Endometrium (tissue), 2 donors: ENCODE results near the gene NTM.

Source experiments
- FAIRE-seq: peaks from 2 replicates; lab custom pipeline; 2012; peaks lifted over from hg19 to GRCh38; lab: Jason Lieb, UNC
- donor health status: control.
- donor health status: control.

Gene NTM

DNA sequence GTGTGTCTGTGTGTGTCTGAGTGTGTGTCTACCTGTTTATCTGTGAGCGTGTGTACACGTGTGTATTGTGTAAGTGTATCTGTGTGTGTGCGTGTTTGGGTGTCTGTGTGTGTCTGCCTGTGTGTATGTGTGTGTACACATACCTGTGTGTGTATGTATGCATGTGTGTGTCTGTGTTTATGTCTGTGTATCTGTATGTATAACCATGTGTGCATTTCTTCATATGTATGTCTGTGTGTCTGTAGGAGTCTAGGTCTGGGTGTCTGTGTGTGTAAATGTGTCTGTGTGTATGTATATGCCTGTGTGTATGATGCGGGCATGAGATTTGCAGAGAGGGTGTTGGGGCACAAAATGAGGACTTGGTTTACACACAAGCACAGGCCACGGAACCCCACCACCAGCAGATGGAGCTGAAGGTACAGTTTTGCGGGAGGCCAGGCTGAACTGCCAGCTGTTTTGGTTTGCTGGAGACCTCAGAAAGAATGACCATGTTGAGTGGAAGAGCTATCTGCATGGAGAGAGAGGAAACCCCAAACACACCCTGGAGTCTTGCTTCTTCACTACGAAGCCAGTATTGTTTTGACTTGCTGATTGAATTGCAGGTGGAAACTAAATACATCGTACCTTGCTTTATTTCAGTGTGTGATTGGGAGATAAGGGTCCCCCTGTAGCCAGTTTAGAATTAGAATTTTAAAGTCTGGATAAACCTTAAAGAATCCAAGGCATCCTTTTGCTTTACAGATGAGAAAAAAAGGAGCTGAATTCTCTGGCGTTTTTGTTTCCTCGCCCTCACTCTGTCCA lies 497.2 kb downstream of the NTM start:
- no peak for FAIRE-seq

DNA sequence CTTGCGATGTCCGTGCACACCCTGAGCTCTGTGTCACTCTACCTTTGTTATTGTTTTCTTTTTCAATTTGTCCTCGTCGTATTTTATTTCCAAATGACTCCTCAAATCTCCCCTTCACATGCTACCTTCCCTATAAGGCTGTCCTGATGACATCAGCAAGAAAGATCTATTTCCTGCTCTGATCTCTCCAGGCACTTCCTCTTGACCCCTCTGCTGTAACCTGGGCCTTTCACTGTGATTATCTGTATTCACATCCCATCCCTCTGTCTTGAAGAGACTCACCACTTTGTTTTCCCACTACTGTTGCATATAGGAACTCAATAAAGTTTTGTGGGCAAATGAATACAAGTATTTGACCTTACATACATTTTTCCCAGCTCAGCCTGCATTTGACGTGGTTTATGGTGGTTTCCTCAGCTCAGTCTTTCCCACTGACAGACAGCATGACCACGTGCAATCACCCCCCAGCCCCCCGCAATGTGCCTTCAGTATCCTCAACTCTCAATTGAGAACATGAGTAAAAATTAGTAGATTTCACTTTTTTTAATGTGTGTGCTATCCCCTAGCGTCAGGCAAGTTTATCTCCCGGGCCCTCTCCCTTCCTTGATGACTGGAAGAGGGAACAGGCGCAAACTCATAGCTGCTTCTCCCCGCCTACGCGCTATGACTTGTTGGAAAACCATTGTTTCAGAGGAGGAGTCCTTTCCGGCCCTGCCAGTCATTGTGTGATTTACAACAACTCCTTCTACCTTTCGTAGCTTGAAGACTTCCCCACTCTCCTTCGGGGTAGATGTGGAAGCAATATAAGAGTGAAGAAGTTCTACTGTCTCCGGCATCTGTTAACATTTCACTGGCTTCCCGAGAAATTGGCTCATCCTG lies 498.5 kb downstream of the NTM start:
- no peak for FAIRE-seq

DNA sequence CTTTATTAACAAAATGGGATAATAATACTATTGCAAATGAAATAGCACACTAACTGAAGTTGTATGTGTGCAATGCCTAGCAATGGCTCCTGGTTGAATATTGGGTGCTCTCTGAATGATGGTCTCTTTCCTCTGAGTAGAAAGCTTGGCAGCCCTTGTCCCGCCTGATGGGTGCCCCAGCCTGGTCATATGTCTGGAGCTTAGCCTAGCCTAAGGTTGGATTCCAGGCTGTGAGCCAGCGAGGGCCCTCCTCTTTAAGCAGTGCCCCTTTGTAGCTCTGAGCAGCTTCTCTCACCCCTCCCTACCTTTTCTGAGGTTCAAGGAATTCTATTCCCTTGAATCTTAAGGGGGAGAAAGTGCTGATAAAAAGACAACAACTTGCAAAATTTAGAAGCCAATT lies 499.9 kb downstream of the NTM start:
- no peak for FAIRE-seq

DNA sequence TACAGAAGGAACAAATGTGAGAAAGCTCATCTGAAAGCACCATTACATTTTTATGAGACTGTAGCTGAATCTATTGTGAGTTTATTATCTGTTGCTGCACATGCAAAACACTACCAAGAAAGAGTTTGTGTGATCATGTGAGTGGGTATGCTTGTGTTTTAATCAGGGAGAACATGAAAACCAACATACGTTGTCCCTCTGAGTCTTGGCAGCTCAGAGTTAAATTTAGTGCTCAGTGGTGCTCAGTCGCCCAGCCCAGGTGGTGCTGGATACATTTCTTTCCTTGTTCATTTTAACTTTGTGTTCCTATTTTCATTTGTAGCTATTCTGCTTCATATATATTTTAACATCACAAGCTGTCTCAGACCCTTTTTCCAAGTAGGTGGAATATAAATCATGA lies 500.6 kb downstream of the NTM start:
- no peak for FAIRE-seq

DNA sequence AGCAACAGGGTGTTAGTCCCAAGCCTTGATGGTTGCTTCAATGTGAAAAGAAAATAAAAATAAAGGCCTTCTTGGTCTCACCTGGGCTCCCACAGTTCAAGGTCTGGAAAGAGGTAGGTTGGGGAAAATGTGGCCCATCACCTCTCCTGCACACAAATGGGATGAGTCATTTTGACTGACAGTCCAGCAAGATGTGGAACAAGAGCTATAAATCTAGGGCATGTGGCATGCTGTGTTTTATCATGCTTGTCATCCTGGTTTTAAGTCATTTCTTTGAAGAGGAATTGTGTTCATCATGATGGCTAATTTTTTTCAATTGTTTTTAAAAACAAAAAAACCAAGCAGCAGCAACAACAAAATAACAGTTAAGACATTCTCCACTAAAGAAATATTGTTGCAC lies 503.7 kb downstream of the NTM start:
- no peak for FAIRE-seq

DNA sequence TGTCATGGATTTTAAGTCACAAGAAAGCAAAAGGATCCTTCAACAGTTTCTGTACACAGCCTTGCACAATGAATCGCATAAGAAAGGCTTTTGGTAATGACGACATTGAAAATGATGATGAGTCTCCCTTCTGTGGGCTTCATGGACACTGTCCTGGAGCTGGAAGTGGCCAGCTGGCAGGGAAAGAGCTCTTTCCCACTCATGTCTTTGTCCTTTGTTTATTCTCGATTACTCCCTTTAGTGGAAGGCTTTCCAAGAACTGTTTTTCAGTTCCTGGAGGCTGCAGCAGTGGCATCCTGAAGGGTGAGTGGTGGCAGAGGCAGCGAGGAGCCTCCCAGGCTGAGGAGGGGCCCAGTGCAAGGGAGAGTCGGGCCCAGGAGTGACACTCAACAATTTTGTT lies 505.2 kb downstream of the NTM start:
- no peak for FAIRE-seq

DNA sequence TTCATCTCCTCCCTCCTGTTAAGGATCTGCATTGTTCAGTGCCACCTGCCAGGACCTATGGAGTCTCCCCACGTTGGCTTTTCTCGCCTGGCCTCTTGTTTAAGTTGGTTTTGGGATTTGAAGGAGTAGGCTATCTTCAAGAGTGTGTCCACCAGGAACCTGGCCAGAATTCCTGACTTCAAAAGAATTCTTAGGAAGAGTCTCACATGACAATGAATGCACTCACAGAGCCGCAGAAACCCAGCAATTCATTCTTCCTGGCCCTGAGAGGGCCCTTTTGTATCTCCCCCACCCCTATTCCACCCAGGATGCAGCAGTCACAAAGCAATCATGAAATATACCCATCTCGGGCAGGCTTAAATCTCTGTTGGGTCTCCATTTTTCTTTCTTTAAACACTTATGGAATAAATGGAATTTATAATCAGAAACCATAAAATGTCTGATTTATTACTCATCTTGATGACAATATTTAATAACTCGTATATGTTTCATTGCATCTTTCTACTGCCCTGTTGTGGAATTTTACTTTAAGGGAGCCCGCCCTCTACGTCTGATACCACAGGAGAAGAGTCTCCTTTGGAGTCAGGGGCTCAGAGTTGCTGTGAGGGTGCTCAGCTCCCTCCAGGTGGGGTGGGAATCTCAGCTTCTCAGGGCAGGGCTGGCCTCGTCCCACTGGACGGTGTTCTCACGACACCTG lies 507.0 kb downstream of the NTM start:
- no peak for FAIRE-seq

DNA sequence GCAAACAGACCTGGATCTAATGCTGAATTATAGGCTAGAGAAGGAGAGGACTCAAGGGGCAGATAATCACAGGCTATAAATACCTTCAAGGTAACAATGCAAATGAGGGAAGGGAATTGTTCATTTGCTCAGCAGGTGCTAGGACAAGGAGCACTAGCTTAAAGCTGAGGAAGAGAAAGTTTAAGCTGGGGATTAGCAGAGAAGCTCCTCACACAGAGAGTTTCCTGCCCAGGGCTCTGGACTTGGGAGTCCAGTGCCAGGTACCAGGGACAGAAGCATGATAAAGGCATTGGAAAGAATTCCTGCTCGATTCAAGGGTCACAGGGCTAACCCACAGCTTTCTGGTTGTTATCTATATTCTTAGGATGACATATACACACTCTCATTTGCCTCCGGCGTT lies 509.9 kb downstream of the NTM start:
- no peak for FAIRE-seq

DNA sequence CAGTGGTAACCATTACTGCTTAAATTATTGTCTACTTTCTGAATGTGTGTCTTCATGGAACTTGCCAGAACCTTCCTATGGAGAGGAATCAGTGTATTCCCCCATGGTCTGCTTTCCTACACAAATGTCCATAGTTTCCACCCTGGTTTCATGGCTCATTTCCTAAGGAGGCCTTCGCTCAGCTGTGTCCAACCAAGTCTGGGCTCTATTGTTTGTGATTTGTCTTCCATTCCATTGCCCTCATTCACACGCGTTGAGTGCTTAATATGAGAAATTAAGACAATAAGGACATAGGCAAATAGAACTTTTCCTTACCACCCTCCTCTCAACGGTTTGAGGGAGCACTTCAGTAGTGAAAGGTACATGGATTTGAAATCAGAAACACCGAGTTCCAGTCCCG lies 510.6 kb downstream of the NTM start:
- FAIRE-seq = no peak

DNA sequence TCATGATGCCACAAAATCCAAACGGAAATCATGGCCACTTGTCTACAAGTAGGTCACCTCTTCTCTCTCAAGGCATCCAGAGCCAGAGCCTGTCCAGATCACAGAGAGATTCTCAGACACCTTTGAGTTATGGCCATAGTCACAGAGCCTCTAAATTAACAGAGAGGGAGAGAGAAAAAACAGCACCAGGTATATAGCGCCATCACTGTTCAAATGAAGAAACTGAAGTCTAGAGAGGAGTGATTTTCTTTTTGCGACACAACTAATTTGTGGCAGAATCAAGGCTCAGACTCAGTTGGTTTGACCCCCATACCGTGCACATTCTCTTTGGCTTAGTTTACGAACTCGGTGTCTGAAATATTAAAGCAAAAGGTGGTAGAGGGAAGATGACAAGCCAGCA lies 512.9 kb downstream of the NTM start:
- FAIRE-seq = no peak

DNA sequence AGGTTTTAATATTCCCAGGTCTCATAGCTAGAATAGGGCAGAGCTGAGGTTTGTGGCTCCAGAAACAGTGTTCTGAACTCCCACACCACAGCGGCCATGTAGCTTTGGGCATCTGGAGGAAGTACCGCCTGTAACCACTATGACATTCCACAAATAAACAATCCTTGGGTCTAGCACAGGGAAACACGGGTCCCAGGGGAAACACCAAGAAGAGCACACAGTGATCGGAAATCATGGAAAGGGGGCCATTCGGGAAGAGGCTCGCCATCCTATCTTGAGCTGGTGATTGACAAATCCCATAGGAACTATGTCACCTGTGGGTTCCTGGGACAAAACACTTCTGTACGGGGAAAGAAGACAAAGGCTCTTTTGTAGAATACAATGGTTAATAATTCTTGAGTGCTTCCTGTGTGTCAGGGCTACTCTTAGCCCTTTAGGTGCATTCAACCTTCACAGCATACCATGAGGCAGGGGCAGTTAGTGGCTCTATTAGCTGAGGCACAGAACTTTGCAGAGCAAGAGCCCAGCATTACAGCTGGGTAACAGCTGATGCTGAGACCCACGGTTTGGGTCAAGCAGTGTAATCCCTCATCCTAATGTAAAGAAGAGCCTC lies 514.2 kb downstream of the NTM start:
- FAIRE-seq = no peak

DNA sequence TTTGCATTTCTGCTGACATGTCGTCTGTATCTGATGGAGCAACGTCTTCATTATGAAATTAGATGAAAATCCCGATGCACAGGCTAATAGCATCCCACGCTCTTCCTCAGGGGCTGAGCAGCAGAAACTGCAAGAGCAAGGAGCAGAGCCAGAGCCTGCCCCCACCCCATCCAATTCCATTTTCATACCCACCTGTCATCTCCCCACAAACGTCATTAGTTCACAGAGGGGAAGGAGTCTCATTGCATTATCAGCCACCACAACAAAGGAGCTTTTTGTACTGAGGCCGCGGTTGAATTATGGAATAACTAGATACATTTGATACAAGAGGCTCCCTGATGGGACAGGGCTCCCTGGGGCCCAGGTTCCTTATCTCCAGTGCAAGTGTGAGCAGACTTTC lies 515.0 kb downstream of the NTM start:
- FAIRE-seq = no peak

DNA sequence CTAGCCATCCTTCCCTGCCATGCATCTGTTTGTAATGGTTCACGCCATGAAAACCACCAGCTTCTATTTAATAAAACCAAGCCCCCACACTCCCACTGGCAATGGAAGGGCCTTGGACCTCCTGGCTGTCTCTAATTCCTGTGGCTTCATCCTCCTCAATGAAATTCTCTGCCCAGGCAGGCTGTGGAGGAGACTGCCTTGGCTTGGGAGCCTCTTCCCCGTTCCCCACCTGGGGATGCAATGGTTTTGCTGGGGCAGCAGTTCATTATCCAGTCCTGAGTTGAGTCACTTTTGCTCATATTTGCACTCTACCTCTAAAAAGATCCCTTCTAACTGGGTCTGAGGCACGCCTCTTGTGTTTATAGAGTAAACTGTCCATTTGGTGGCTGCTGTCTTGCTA lies 515.8 kb downstream of the NTM start:
- FAIRE-seq = no peak

DNA sequence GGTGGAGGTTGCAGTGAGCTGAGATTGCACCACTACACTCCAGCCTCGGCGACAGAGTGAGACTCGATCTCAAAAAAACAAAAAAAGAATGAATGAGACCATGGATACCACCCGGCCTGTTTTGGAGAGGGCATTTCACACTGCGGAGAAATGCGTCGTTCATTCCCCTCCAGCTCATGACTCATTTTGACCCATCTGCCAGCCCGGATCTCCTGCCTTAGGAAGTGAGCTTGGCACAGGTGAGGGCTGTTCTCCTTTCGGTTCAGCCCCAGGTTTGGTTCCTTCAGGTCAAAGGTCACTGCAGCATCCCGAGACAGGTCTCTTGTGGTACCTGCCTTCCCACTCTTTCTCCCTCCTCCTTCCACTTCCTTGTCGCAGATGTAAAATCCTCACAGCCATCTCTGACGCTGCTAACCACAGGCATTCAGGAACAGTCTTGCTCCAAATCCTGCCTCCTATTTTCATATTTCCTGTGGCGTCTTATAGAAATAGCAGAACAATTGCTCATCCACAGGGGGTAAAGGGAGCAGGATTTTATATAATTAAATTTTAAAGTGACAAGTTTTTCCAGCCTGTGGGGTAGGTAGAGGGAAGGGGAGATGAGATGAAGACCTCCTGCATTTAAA lies 517.9 kb downstream of the NTM start:
- no peak for FAIRE-seq

DNA sequence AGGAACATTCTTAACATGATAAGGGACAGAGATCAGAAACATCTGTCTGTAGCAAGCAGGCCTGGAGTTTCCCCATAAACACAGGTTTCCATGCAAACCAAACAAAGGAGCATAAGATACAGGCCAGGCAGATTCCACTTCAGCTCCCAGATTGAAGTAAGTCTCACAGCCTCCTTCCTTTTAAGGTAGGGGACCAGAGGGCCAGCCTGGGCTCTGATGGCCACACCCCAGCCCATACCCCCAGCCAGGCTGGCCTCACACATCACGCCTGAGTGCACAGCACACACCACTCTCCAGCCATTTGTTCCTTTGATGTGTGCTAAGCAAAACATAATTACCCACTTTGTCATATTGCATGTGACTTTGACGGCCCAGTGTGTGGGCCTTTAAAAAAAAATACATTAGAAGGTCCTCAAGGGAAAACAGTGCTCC lies 518.7 kb downstream of the NTM start:
- FAIRE-seq = no peak

DNA sequence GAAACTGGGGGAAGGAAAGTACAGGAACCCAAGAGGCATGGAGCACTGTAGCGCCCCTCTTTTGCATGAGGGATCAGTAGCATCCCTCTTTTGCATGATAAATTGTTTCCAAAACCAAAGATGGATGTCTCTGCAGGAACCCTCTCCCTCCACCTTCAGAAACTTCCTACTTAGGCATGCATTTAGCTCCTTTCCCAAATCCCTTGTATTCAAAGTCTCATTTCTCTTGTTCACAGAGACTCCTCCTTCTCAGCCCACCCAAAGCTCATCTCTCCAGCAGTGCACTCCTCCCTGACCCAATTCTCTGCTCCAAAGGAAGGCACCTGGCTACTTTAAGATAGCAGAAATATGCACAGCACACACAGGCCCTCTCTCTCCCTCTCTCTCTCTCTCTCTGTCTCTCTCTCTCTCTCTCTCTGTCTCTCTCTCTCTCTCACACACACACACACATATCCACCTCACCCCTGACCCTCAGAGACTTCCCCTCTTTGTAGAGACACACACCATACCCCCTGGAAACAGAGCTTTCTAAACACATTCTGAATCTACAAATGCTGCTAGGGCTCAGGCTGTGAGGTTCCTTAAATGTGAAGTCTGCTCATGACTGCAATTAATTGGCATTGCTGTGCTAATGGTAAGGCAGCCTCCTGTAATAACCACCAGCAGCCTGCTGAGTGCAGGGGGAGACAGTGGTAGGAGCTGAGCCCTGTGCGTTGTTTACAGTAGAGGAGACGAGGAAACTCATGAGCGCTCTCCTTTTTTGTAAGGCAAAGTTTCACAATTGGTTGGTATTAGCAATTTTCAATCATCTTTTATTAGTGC lies 519.6 kb downstream of the NTM start:
- no peak for FAIRE-seq

DNA sequence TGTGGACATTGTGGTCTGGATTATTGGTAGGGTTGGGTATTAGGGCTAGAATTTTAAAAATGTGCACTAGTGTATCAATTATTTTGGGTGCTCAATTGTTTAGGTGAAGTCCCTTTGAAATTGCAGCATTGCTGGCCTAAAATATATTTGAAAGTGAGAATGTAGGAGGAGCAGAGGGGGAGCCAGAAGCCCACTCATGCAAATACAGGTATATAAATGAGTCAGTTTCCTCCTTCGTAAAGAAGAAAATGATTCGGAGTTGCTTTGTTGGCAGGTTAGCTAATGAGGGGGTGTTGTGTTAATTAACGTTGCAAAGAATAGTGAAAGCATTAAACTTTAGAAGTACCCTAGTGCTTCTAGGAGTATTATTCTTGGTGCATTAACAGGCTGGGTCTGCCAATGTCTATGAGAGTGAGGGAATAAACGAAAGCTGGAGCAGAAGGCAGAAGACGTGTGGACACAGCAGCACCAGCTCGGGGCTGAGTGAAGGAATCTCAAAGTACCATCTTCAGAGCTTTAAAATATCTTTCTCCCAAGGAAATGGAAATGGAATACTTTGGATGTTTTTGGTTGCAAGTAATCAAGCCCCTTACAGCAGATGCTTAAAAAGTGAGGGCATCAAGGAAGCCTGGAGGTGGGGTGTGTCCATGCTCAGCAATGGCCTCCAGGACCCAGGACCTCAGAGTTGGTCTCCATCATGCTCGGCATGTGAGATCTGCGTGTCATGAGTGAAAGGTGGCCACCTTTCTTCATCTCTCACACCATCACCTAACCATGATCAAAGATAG lies 522.9 kb downstream of the NTM start:
- FAIRE-seq = no peak

DNA sequence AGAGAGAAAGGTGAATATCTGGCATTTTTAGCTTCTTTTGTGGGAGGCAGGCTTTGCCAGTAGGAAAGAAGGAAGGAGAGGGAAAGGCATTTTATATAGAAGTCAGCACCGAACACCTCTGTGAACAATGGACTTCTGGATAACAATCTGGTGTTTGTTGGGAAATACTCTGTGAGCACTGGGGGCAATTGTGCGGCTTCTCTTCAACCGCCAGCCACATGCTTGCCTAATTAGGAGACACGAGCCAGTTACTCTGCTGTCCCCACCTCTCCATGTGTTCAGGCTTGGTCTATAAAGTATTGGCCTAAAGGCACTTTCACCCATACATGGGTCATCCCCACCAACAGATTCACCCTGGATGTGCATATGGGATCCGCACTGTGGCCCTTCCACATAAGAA lies 523.6 kb downstream of the NTM start:
- FAIRE-seq = no peak

DNA sequence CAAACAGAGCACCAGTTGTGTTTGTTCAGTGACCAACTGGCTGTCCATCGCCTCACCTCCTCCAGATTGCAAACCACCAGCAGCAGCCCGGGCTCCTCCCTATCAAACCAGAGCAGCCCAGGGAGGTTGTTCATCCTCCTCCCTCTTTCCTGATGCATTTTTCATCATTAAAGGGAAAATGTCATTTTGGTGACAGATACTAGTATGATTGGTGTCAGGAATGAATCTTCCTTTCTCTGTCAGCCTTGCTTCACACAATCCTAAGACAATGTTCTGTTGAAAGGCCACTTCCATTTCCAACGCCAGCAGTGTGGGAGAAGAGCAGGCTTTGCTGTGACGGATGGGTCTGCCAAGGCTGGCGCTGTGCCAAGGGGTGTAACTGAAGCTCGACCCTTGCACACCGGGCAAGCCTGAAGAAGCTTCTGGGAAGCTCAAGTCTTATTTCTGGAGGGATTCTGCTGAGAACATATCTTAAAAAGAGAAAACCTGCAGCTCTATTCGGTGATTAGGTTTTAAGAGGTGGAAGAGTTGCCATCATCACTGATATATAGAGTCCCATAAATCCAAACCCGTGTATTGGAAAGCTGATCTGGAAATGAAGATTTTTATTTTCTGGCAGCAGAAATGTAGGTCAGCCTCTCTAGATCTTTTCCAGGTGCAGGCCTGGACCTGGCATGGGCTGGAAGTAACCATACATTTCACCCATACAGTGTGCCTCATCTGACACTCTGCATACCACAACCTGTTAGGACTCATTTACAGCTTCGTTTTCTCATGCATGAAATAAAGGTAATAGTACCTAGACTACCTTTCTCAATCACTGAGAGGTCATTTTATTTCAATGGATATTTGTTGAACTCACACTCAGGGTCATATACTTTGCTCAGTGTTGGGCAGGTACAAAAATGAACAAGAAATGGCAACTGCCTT lies 524.5 kb downstream of the NTM start:
- FAIRE-seq = no peak
